ENCODE results near the gene HOPX.
"Not testable (repeated sequence)": the region's sequence is repeated elsewhere in the genome, so short reads cannot be mapped to it uniquely, and the experiment has no call there.

Gene HOPX, protein sequence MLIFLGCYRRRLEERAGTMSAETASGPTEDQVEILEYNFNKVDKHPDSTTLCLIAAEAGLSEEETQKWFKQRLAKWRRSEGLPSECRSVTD

DNA sequence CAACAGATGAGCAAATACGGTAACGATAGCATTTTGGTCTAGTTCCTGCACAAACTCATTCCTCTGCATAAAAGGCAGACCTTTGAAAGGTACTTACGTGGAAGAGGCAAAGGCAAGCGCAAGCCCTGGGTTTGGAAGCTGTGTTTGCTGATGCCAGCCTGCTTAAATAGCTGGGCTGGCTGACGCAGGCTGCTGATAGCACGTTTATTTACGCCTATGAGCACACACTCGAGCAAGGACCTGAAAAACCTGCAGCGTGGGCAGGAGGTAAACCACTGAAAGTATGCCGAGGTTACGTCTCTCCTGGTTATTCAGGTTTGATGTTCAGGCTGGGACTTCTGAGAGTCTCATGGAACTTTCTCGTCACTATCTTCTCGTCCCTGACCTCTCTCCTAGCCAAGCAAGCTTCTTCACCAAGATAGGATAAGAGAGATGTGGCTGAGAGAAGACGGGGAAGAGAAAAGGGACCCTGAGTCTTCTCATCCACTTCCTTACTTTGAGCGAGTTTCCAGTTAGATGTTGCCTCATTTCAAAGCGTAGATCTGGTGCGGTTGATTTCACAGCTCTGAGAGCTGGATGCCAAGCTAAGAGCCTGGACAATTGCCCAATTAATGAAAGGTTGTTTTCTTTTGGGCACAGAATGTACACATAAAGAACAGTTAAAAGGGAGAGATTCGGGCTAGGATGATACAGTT, at the start of gene HOPX:
TSS of gene HOPX (minus strand) at position 139 of the 695 bp plus-strand sequence. CDS start 23,480 bp downstream, outside the sequence.
- TF ChIP-seq, protein P1, sequence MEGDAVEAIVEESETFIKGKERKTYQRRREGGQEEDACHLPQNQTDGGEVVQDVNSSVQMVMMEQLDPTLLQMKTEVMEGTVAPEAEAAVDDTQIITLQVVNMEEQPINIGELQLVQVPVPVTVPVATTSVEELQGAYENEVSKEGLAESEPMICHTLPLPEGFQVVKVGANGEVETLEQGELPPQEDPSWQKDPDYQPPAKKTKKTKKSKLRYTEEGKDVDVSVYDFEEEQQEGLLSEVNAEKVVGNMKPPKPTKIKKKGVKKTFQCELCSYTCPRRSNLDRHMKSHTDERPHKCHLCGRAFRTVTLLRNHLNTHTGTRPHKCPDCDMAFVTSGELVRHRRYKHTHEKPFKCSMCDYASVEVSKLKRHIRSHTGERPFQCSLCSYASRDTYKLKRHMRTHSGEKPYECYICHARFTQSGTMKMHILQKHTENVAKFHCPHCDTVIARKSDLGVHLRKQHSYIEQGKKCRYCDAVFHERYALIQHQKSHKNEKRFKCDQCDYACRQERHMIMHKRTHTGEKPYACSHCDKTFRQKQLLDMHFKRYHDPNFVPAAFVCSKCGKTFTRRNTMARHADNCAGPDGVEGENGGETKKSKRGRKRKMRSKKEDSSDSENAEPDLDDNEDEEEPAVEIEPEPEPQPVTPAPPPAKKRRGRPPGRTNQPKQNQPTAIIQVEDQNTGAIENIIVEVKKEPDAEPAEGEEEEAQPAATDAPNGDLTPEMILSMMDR (conservative IDR thresholded peaks at IDR 0.05; ENCODE audit: low read length), result no peak
- H3K4me3 ChIP-seq (ENCODE audit: low read length), result no peak within 1 kb of the TSS

DNA sequence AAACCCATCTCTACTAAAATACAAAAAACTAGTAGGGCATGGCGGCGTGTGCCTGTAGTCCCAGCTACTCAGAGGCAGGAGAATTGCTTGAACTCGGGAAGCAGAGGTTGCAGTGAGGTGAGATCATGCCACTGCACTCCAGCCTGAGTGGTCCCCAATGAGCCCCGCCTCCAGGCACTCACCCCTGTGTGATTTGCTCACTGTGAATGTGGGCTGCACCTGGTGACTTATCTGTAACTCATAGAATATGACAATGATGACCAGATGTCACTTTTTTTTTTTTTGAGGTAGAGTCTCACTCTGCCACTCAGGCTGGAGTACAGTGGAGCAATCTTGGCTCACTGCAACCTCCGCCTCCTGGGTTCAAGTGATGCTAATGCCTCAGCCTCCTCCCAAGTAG, 49.0 kb upstream of the HOPX start:
- TF ChIP-seq, protein P1 (conservative IDR thresholded peaks at IDR 0.05; ENCODE audit: low read length), result no peak
- H3K4me3 ChIP-seq (ENCODE audit: low read length), result no peak overlapping the region
- no peak for DNase-seq (ENCODE audit: low read depth)

More for the DNA sequence above, at the start of gene HOPX:
- DNase-seq (ENCODE audit: low read depth), result no peak

DNA sequence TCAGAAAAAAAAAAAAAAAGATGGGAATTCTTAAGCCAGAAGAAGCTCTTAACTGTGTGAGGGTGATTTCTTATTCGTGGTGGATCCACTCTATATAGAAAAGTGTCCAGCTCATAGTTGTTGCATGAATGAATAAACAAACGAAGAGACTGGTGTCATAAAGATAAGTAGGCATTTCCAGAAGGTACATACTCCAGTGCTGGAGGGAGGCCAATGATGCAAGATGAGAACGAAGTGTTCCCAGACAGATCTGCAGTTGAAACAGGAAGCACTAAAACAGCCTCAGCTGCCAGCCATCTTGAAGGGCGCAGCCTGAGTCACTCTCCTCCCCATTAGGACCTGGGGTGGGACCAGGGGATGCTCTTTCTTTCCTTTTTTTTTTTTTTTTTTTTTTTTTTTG, 47.4 kb upstream of the HOPX start:
- TF ChIP-seq, protein P1 (conservative IDR thresholded peaks at IDR 0.05; ENCODE audit: low read length), result no peak
- DNase-seq (ENCODE audit: low read depth), result peak; percentile 88
- no peak overlapping the region for H3K4me3 ChIP-seq (ENCODE audit: low read length)

DNA sequence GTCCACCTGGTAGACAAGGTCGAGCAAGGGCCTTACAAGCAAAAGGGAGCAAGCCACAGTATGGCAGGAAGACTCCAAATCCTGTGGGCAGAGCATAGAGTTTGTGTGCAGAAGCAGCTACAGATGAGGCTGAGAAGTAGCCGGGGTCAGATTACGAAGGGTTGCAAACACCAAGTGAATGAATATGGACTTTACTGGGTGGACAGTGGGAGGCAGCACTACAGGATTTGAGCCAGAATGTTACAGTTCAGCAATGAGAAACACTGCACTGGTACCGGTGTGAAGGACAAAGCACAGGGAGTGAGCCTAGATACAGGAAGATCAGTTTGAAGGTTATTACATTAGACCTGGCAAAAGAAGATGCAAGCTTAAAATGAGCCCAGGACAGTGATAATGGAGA, 46.1 kb upstream of the HOPX start:
- TF ChIP-seq, protein P1 (conservative IDR thresholded peaks at IDR 0.05; ENCODE audit: low read length), result no peak
- no peak overlapping the region for H3K4me3 ChIP-seq (ENCODE audit: low read length)
- no peak for DNase-seq (ENCODE audit: low read depth)

DNA sequence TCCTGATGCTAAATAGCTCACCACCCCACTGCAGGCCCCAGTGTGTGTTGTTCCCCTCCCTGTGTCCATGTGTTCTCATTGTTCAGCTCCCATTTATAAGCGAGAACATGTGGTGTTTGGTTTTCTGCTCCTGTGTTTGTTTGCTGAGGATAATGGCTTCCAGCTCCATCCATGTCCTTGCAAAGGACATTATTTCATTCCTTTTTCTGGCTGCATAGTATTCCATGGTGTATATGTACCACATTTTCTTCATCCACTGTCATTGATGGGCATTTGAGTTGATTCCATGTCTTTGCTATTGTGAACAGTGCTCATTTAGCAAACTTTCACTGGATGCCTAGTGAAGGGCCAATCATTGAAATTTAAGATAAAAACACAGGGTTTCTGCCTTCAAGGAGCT, 45.5 kb upstream of the HOPX start:
- not testable (repeated sequence) for DNase-seq (ENCODE audit: low read depth); H3K4me3 ChIP-seq (ENCODE audit: low read length)

DNA sequence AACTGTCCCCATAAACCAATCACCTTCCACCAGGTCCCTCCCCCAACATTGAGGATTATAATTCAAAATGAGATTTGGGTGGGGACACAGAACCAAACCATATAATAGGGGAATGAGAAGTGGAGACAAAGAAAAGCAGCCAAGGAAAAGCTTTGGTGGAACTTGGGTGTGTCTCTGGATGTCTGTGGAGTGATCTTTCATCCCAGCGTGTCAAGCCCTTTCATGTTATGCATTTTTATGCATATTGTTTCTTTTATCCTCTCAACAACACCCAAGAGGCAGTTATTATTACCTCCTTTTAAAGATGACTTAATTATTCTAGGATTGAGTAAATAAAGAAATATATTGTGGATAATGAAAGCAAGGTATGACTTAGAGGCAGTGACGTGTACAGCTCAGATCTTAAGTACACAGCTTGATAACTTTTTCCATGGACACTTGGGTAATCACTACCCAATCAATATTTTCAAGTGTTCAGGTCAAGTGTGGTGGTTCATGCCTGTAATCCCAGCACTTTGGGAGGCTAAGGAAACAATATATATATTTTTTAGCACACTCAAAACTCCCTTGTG, 42.6 kb upstream of the HOPX start:
- DNase-seq (ENCODE audit: low read depth), result no peak
- TF ChIP-seq, protein P1 (conservative IDR thresholded peaks at IDR 0.05; ENCODE audit: low read length), result no peak
- no peak overlapping the region for H3K4me3 ChIP-seq (ENCODE audit: low read length)

DNA sequence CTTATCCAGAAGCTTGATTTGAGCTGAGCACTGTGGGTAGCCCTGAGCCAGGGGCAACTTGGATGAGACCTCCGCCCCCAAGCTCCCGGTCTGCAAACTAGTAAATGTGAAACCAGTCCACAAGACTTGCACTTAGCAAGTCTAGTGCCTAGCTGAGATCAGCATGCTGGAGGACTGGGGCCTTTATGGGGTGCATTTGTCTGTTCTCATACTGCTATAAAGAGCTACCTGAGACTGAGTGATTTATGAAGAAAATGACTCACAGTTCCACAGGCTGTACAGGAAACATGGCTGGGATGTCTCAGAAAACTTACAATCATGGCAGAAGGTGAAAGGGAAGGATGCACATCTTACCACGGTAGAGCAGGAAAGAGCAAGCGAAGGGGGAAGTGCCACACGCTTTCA, 42.1 kb upstream of the HOPX start:
- TF ChIP-seq, protein P1 (conservative IDR thresholded peaks at IDR 0.05; ENCODE audit: low read length), result no peak
- DNase-seq (ENCODE audit: low read depth), result no peak
- no peak overlapping the region for H3K4me3 ChIP-seq (ENCODE audit: low read length)

Measured in AG10803 (cell line).